HG03097 (cell line): ENCODE data around the gene TRRAP.

Source experiments
- ATAC-seq: cut with Tn5 transposase; IDR thresholded peaks from one replicate; pipeline ENCODE4 v1.9.1; 2021; ENCODE audit not compliant: unreplicated experiment, low FRiP score

The TRRAP gene

DNA sequence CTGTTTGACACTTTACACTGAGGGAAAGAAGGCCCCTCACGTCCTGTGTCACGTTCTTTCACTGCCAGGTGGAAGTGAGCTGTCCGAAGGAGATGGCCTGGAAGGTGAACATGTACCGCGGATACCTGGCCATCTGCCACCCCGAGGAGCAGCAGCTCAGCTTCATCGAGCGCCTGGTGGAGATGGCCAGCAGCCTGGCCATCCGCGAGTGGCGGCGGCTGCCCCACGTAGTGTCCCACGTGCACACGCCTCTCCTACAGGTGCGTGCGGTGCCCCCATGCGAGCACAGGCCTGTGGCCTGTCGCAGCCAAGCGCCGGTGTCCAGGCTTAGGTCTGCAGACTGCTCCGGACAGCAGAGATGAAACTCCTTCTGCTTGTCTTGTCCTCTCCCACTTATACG, 103.4 kb downstream of the TRRAP start:
- no peak for ATAC-seq

GRCh38 chr7:98982686-98983085, 104.4 kb downstream of the TRRAP start:
- no peak for ATAC-seq

DNA sequence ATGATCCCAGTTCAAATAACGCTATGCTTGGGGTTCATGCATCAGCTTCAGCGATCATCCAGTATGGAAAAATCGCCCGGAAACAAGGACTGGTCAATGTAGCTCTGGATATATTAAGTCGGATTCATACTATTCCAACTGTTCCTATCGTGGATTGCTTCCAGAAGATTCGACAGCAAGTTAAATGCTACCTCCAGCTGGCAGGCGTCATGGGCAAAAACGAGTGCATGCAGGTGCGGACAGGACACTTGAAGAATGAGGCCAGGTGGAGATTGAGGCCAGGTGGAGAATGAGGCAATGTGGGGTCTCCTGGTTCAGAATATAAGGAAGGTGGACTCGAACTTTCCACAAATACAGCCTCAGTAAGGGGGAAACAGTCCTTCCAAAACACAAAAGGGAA, 105.8 kb downstream of the TRRAP start:
- ATAC-seq: no peak

- no peak for ATAC-seq
Measured at GRCh38 chr7:98985406-98985805, 107.1 kb downstream of the TRRAP start.

- no peak for ATAC-seq
Measured at GRCh38 chr7:98985945-98986344, 107.6 kb downstream of the TRRAP start.

- ATAC-seq: no peak
Measured at GRCh38 chr7:98988641-98989040, 110.3 kb downstream of the TRRAP start.

GRCh38 chr7:98990356-98990755, 112.0 kb downstream of the TRRAP start:
- no peak for ATAC-seq

DNA sequence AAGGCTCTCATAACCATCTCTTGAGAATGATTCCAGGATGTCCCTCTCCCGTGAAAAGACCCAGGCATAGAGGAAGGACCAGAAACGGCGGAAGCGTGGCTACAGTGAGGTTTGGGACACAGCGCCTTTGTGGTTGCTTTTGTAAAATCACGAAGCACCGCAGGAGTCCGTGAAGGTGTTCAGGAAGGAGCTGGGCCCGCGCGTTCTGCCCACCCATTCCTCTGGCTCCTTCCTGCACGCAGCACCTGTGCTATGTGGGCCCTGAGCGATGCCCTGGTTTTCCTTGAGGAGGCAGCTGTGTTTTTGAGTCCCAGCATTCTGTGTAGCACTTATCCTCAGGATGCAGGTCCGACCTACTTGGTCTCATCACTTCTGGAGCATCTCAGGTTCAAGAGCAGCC, 112.8 kb downstream of the TRRAP start:
- ATAC-seq: no peak

DNA sequence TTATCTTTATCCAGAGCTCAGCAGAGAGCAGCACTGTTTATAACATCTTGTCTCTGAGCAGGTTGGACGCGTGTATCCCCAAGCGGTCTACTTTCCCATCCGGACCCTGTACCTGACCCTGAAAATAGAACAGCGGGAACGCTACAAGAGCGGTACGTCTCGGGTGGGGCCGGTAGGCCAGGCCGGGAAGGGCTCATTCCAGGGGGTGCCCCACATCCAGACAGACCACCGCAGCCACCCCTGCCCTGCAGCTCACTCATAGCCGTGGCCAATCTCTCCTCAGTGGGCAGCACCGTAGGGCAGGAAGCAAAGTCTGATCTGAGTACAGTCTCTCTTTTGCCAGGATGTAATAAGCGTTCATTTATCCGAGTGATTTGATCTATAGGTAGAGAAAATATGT, 113.7 kb downstream of the TRRAP start:
- no peak for ATAC-seq

DNA sequence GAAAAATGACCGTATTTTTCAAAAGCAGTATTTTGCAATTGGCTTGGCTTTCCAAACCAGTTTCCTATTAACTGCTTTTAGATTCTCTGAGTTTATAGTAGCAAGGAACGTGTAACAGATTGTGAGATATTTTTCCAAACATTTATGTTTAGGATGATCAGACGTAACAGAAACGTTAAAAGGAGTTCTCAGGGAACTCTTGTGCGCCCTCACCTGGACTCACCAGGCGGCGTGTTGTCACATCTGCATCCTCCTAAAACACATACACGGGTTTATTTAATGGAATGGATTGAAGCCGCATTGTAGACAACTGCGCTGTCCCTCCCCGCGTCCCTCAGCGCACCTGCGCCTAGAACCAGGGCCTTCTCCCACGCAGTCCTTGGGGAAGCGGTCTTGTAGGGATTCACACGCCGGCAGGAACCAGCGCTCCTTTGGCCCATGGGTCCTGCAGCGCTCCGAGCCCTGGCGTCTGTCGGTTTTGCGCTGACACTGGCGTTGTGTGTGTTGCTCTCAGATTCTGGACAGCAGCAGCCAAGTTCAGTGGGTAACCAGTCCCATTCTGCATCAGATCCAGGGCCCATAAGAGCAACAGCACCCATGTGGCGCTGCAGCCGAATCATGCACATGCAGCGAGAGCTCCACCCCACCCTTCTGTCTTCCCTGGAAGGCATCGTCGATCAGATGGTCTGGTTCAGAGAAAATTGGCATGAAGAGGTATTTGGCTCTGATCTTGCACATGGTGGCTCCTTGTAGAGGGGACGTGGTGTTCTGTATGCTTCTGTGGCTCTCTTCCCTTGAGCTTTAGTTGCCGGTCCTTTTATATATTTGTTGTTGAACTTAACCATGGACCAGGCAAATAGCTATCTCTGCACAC, 114.9 kb downstream of the TRRAP start:
- ATAC-seq: no peak

DNA sequence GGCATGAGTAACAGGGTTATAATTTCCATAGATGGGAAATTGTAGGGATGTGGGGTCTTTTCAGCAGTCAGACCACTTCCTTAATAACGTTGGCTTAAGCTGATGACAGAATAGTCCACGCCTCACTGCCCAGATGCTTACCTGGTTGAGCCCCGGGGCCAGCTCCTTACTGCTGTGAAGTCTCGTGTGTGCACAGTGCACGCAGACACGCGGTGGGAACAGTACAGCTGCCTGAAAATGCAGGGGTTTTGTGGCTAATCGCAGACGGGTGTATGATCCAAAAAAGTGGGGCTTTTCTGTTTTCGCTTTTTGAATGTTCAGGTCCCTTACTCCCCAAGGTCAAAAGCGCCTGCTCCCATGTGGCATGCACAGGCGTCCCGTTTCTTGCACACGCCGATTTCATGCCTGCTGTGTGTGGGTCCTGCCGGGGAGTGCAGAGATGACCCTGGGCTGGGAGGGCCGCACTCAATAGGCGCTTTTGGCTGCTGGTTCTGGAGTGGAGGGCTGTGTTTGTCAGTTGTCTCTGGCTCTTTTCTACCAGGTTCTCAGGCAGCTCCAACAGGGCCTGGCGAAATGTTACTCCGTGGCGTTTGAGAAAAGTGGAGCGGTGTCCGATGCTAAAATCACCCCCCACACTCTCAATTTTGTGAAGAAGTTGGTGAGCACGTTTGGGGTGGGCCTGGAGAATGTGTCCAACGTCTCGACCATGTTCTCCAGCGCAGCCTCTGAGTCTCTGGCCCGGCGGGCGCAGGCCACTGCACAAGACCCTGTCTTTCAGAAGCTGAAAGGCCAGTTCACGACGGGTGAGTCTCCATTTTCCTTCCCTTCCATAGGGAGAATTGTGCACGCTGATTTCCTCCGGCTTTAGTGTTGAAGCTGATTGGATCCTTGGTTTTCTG, 116.0 kb downstream of the TRRAP start:
- ATAC-seq: no peak

GRCh38 chr7:98995111-98995510, 116.8 kb downstream of the TRRAP start:
- ATAC-seq: no peak

DNA sequence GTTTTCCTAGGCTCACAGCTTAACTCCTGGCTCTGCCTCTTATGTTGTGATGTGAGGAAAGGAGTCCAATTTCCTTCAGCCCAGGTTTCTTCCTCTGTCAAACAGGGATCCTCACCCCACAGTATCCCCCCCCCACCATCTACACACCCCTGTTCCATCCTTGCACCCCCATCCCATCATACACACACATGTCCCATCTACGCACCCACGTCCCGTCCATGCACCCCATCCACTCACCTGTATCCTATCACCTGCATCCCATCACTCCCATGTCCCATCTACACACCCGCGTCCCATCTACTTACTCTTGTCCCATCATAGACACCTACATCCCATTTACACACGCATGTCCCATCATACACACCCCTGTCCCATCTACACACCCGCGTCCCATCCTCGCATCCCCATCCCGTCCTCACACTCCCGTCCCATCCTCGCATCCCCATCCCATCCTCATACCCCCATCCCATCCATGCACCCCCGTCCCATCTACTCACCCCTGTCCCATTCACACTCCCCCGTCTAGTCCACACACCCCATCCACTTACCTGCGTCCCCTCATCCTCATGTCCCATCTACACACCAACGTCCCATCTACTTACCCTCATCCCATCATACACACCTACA, 117.3 kb downstream of the TRRAP start:
- ATAC-seq: no peak

DNA sequence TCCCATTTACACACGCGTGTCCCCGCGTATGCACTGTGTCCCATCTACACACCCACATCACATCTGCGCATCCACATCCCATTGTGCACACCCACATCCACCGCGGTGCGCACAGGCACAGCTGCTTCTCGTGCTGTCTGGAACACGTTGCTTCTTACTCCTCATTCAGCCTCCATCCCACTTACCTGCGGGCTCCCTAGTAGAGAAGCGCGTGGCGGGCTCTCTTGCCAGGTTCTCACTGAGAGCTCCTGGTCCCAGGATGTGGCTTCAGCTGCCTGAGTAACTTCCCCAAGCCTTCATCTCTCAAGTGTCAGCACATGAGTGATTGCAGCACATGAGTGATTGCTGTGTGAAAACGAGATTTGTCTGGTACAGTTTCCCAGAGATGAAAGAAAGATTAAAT, 117.8 kb downstream of the TRRAP start:
- ATAC-seq: no peak

GRCh38 chr7:98997846-98998245, 119.5 kb downstream of the TRRAP start:
- no peak for ATAC-seq

DNA sequence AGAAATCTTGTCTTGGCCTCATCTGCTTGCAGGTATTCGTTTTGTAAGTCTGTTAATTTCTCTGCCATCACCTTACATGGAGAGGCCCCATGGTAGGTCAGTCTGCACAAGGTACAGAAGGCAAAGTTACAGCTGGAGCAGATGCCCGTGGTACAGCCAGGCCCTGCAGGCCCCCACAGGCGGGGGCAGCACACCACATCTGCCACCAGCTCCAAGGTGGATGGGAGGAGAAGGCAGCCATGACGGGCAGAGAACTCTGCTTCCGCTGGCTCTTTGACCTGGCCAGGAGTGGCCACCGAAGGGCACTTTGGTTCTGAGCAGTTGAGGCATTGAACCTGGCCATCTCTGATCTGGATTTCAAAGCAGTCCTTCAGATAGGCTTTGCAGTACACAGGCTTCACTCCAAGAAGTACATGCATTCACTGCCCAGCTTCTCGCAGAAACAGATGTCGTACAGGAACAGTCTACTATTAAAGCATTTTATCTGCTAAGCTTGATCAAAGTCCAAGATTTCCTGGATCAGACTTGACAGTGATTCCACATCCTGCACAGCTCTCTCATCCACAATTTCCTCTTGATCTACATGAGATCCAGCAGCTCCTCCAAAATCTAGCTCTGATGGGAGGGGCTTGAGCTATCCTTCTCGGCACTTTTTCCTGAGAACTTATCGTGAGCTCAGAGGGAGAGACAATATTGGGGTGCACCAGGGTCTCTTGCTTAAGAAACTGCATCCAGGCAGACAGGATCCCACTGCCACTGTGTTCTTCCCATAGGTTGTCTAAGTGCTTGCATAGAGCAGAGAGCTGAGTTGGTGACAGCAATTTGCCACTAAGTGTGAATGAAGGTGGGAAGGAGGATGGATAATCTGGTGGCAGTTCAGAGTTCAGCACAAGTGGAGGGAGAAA, 120.7 kb downstream of the TRRAP start:
- no peak for ATAC-seq

DNA sequence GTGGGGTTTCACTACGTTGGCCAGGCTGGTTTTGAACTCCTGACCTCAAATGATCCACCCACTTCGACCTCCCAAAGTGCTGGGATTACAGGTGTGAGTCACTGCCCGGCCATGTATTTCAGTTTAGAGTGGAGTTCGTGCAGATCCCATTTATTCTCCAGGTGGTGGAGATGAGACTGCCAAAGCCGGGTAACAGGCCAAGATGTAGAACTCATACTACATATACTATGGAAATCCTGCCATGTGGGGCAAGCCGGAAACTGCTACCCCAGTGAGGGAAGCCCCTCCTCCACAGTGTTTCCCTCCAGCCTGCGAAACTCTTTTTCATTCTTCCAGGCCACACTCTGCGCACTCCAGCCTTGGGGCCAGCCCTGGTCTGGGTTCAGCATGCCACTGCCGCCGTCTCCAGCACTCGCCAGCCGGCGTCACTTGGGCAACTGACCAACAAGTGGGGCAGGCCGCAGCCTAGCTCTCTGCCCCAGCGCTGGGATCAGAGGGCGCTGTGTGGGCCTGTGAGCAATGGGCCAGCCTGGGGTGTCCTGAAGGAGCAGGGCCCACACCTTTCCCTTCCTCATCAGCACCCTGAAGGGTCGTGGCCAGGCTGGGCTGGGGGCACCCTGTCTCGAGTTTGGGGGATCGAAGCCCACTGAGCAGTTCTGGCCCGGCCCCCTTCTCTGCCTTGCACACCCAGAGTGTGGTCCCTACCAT, 122.0 kb downstream of the TRRAP start:
- ATAC-seq: no peak

DNA sequence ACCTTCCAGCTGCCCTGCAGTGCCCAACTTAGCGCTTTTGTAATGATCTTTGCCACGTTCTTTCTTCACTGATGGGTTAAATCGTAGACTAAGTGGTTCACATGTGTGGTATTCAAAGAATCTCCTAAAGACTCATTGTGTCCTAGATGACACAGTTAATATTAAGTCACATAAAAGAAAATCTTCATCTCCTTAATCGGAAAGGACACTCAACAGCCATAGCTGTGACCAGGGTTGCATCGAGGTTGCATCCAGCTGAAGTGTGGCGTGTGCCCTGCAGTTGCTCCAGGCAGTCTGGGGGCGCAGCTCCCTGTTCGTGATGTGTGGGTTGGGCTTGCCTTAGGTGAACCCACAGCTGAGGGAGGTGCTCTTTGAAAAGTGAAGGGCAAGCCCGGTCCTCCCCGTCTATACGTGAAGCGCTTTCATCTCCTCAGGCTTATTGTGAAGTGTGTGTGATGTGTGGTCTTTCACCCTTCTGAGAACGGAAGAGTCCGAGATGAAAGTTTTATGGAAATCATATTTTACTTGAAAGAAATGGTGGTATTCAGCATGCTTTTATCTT, 122.7 kb downstream of the TRRAP start:
- no peak for ATAC-seq

GRCh38 chr7:99001482-99002147, 123.3 kb downstream of the TRRAP start:
- ATAC-seq: no peak
